Liver (tissue), 9 donors: ENCODE measurements around the gene ISM1. TPM values are rescaled to one million over a fixed set of nuclear protein-coding genes. Genes with fewer than 3 reads are reported as not detected.

Experiments
- DNase-seq: peaks from one replicate; pipeline ENCODE4 v3.0.0-alpha.2; 2017; ENCODE audit warnings: low spot score
- H3K27ac ChIP-seq, 2 donors: one replicate each; pipeline ENCODE4 v1.7.0; 2013; ENCODE audit warnings: inconsistent platforms in 2 of 2, low read length in 2 of 2, control low read depth in 1 of 2, low read depth in 1 of 2, mild to moderate bottlenecking in 1 of 2
- H3K27me3 ChIP-seq, 4 donors: one replicate each; pipeline versions ENCODE4 v1.6.1 to v1.7.0; 2013; ENCODE audit warnings: low read length in 3 of 4, inconsistent platforms in 1 of 4, mild to moderate bottlenecking in 1 of 4, moderate library complexity in 1 of 4; ENCODE audit not compliant: control insufficient read depth in 4 of 4, insufficient read depth in 4 of 4
- H3K36me3 ChIP-seq, 4 donors: one replicate each; pipeline versions ENCODE4 v1.6.1 to v1.7.0; 2013; ENCODE audit warnings: low read length in 3 of 4, mild to moderate bottlenecking in 3 of 4, low read depth in 1 of 4, moderate library complexity in 1 of 4; ENCODE audit not compliant: control insufficient read depth in 4 of 4, insufficient read depth in 3 of 4
- H3K4me1 ChIP-seq, 4 donors: one replicate each; pipeline versions ENCODE4 v1.6.1 to v1.7.0; 2013; ENCODE audit warnings: low read length in 3 of 4, mild to moderate bottlenecking in 3 of 4, moderate library complexity in 1 of 4; ENCODE audit not compliant: control insufficient read depth in 4 of 4, insufficient read depth in 4 of 4
- H3K4me3 ChIP-seq, 3 donors: one replicate each; pipeline versions ENCODE4 v1.6.1 to v1.7.0; 2013; ENCODE audit warnings: low read length in 3 of 3, control low read depth in 1 of 3, low read depth in 1 of 3, mild to moderate bottlenecking in 1 of 3
- H3K9ac ChIP-seq, 2 donors: one replicate each; pipeline ENCODE4 v1.7.0; 2013; ENCODE audit warnings: low read length in 2 of 2, mild to moderate bottlenecking in 2 of 2, moderate library complexity in 2 of 2, control low read depth in 1 of 2, low read depth in 1 of 2
- H3K9me3 ChIP-seq, 4 donors: one replicate each; pipeline versions ENCODE4 v1.6.1 to v1.7.0; 2013; ENCODE audit warnings: low read length in 3 of 4; ENCODE audit not compliant: control insufficient read depth in 4 of 4
- ATF3 ChIP-seq: IDR thresholded peaks from 2 replicates; pipeline ENCODE4 v1.6.1; 2016; ENCODE audit warnings: antibody characterized with exemption
- EGR1 ChIP-seq, 2 donors: IDR thresholded peaks; 2 replicates each; pipeline ENCODE4 v1.6.1; 2016 to 2018; ENCODE audit warnings: antibody characterized with exemption in 2 of 2, low read depth in 2 of 2
- FOXA1 ChIP-seq: IDR thresholded peaks from 2 replicates; pipeline ENCODE4 v1.6.1; 2016; ENCODE audit warnings: antibody characterized with exemption
- FOXA2 ChIP-seq: IDR thresholded peaks from 2 replicates; pipeline ENCODE4 v1.6.1; 2016; ENCODE audit warnings: antibody characterized with exemption
- GABPA ChIP-seq, 2 donors: IDR thresholded peaks in 1 of 2; conservative IDR thresholded peaks in 1 of 2; 2 replicates each; pipeline ENCODE4 v1.6.1; 2016; ENCODE audit warnings: antibody characterized with exemption in 2 of 2, mild to moderate bottlenecking in 1 of 2, moderate library complexity in 1 of 2
- HNF4A ChIP-seq, 2 donors: conservative IDR thresholded peaks; 2 replicates each; pipeline ENCODE4 v1.6.1; 2016; ENCODE audit warnings: antibody characterized with exemption in 2 of 2, mild to moderate bottlenecking in 2 of 2
- HNF4G ChIP-seq: IDR thresholded peaks from 2 replicates; pipeline ENCODE4 v1.6.1; 2016; ENCODE audit warnings: antibody characterized with exemption
- JUND ChIP-seq, 2 donors: IDR thresholded peaks; 2 replicates each; pipeline ENCODE4 v1.6.1; 2016; ENCODE audit warnings: antibody characterized with exemption in 2 of 2
- MAX ChIP-seq: IDR thresholded peaks from 2 replicates; pipeline ENCODE4 v1.6.1; 2016; ENCODE audit warnings: antibody characterized with exemption
- RAD21 ChIP-seq, 2 donors: IDR thresholded peaks; 2 replicates each; pipeline ENCODE4 v1.6.1; 2016; ENCODE audit warnings: antibody characterized with exemption in 2 of 2, mild to moderate bottlenecking in 2 of 2
- REST ChIP-seq: IDR thresholded peaks from 2 replicates; pipeline ENCODE4 v1.6.1; 2016; ENCODE audit warnings: antibody characterized with exemption, mild to moderate bottlenecking
- RXRA ChIP-seq, 2 donors: IDR thresholded peaks; 2 replicates each; pipeline ENCODE4 v1.6.1; 2017 to 2018; ENCODE audit warnings: antibody characterized with exemption in 2 of 2, mild to moderate bottlenecking in 1 of 2
- SP1 ChIP-seq: IDR thresholded peaks from 2 replicates; pipeline ENCODE4 v1.6.1; 2018; ENCODE audit warnings: antibody characterized with exemption, mild to moderate bottlenecking
- TAF1 ChIP-seq: conservative IDR thresholded peaks from 2 replicates; pipeline ENCODE4 v1.6.1; 2016; ENCODE audit warnings: antibody characterized with exemption, mild to moderate bottlenecking
- YY1 ChIP-seq: IDR thresholded peaks from 2 replicates; pipeline ENCODE4 v1.6.1; 2016; ENCODE audit warnings: antibody characterized with exemption, mild to moderate bottlenecking
- WGBS: extraction: QIAGEN DNeasy Blood & Tissue Kit; methylation state at CpG from one replicate; pipeline ENCODE4 v1.1.7; 2013; 5-methylcytosine and 5-hydroxymethylcytosine counted together
- polyA plus RNA-seq, 2 donors: library from polyadenylated mRNA; stranded (reverse) in 1 of 2; unstranded in 1 of 2; fragments of 200-250 nt in 1 of 2; fragments of >200 nt in 1 of 2; fragmentation: Nextera tagmentation in 1 of 2; extraction: Ambion mirVana in 1 of 2; gene quantifications; one replicate each; pipeline versions ENCODE4 v1.2.1 to v1.2.3, GENCODE V29; 2013 to 2015
- total RNA-seq, 2 donors: library from RNA; depleted of rRNA; stranded (reverse); fragments of >200 nt; gene quantifications; one replicate each; pipeline ENCODE4 v1.2.3, GENCODE V29; 2014
- TF ChIP-seq, protein P1 (sequence below): IDR thresholded peaks from 2 replicates; pipeline ENCODE4 v1.6.1; 2016; ENCODE audit warnings: antibody characterized with exemption
- TF ChIP-seq, protein P2 (sequence below): fragments of 150-350 bp; IDR thresholded peaks from 2 replicates; pipeline ENCODE4 v1.5.1; 2017; ENCODE audit warnings: improper control_type of control experiment, low read depth, low read length; ENCODE audit not compliant: missing input control
- donor health status: healthy.
- donor health status: healthy.
- donor health status: healthy.
- donor health status: healthy.
- donor health status: healthy.

Gene ISM1
- total and polyA plus RNA-seq, 4 donors = 0.82 to 6.4 (median 1.2) TPM; not detected in 1

- Histone ChIP-seq H3K4me3 (no peak overlapping the region), H3K4me1 (peaks cover 0 to 14% (median 5%) of the 10 kb centered on the region in 4 donors), H3K9me3 (no peaks in the 10 kb centered on the region), H3K36me3 (no peaks in the 10 kb centered on the region), H3K27me3 (no peaks in the 10 kb centered on the region), H3K27ac (no peak overlapping the region), H3K9ac (no peak overlapping the region)
- TF ChIP-seq RXRA (IDR thresholded peaks at IDR 0.05) (no peak), GABPA (IDR thresholded peaks at IDR 0.05 in 1 of 2, conservative IDR thresholded peaks at IDR 0.05 in 1 of 2) (no peak), MAX (no peak), JUND (IDR thresholded peaks at IDR 0.05) (no peak), FOXA2 (no peak), REST (no peak), EGR1 (IDR thresholded peaks at IDR 0.05; ENCODE audit: low read depth in 2 of 2) (no peak), SP1 (no peak)
- TF ChIP-seq, protein P1, sequence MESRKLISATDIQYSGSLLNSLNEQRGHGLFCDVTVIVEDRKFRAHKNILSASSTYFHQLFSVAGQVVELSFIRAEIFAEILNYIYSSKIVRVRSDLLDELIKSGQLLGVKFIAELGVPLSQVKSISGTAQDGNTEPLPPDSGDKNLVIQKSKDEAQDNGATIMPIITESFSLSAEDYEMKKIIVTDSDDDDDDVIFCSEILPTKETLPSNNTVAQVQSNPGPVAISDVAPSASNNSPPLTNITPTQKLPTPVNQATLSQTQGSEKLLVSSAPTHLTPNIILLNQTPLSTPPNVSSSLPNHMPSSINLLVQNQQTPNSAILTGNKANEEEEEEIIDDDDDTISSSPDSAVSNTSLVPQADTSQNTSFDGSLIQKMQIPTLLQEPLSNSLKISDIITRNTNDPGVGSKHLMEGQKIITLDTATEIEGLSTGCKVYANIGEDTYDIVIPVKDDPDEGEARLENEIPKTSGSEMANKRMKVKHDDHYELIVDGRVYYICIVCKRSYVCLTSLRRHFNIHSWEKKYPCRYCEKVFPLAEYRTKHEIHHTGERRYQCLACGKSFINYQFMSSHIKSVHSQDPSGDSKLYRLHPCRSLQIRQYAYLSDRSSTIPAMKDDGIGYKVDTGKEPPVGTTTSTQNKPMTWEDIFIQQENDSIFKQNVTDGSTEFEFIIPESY = no peak
- DNase-seq = no peak
- WGBS = 90% methylated on average over 6 of the region's 6 CpGs
Observed at GRCh38 chr20:13305284-13305683, 84.2 kb downstream of the ISM1 start.

- H3K4me3 ChIP-seq = no peak overlapping the region
- DNase-seq = no peak
- H3K27ac ChIP-seq = peak overlapping the region in 1 of 2 donors; percentile 21
- peaks cover 0 to 14% (median 5%) of the 10 kb centered on the region in 4 donors for H3K4me1 ChIP-seq
- H3K27me3 ChIP-seq = no peaks in the 10 kb centered on the region
- no peaks in the 10 kb centered on the region for H3K36me3 ChIP-seq
- no peaks in the 10 kb centered on the region for H3K9me3 ChIP-seq
- H3K9ac ChIP-seq = peak overlapping the region in 1 of 2 donors; percentile 20
- 40% methylated on average over 9 of the region's 9 CpGs for WGBS
- TF ChIP-seq FOXA2 = no peak
- TF ChIP-seq REST = peak; percentile 54
- TF ChIP-seq HNF4G = no peak
- peak; percentile 79 for TF ChIP-seq YY1
- TF ChIP-seq, protein P2, sequence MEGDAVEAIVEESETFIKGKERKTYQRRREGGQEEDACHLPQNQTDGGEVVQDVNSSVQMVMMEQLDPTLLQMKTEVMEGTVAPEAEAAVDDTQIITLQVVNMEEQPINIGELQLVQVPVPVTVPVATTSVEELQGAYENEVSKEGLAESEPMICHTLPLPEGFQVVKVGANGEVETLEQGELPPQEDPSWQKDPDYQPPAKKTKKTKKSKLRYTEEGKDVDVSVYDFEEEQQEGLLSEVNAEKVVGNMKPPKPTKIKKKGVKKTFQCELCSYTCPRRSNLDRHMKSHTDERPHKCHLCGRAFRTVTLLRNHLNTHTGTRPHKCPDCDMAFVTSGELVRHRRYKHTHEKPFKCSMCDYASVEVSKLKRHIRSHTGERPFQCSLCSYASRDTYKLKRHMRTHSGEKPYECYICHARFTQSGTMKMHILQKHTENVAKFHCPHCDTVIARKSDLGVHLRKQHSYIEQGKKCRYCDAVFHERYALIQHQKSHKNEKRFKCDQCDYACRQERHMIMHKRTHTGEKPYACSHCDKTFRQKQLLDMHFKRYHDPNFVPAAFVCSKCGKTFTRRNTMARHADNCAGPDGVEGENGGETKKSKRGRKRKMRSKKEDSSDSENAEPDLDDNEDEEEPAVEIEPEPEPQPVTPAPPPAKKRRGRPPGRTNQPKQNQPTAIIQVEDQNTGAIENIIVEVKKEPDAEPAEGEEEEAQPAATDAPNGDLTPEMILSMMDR = no peak
- peak; percentile 77 to 82 for TF ChIP-seq HNF4A (conservative IDR thresholded peaks at IDR 0.05)
- TF ChIP-seq MAX = peak; percentile 76
- no peak for TF ChIP-seq GABPA (IDR thresholded peaks at IDR 0.05 in 1 of 2, conservative IDR thresholded peaks at IDR 0.05 in 1 of 2)
- TF ChIP-seq ATF3 = no peak
- TF ChIP-seq RAD21 (IDR thresholded peaks at IDR 0.05) = peak; percentile 41 to 46
- no peak for TF ChIP-seq FOXA1
- TF ChIP-seq, protein P1 = no peak
- peak; percentile 82 for TF ChIP-seq SP1
- TF ChIP-seq TAF1 = no peak
Observed at GRCh38 chr20:13307562-13308163, 86.6 kb downstream of the ISM1 start.
